Body of pancreas (tissue), 4 donors: ENCODE measurements around the gene BSND. TPM values are rescaled to one million over a fixed set of nuclear protein-coding genes. Genes with fewer than 3 reads are reported as not detected.

Experiments
- ATAC-seq: fragments of 150-250 bp; one replicate; pipeline ENCODE4 v1.9.1; 2016
- DNase-seq, 4 donors: peaks; one replicate each; pipeline ENCODE4 v3.0.0-alpha.2; 2019
- H3K27ac ChIP-seq, 4 donors: fragments of 200-600 bp; sonication (generic); 1 replicate in 3 of 4; 2 replicates in 1 of 4; pipeline versions ENCODE4 v1.5.1 to v1.6.1; 2016 to 2019; ENCODE audit warnings: mild to moderate bottlenecking in 1 of 4, mixed read lengths in 1 of 4, moderate library complexity in 1 of 4
- H3K27me3 ChIP-seq, 2 donors: fragments of 200-600 bp; sonication (generic); one replicate each; pipeline ENCODE4 v1.6.0; 2016; ENCODE audit warnings: mild to moderate bottlenecking in 1 of 2
- H3K36me3 ChIP-seq, 2 donors: fragments of 200-600 bp; sonication (generic); replicated peaks in 1 of 2; 2 replicates each; pipeline ENCODE4 v1.5.1; 2016; ENCODE audit warnings: low read depth in 2 of 2; ENCODE audit not compliant: insufficient read depth in 1 of 2
- H3K4me1 ChIP-seq: fragments of 200-600 bp; sonication (generic); one replicate; pipeline ENCODE4 v1.6.0; 2016
- H3K4me3 ChIP-seq, 2 donors: fragments of 200-600 bp; sonication (generic); 1 replicate in 1 of 2; 2 replicates in 1 of 2; pipeline ENCODE4 v1.5.1; 2016 to 2019
- H3K9me3 ChIP-seq, 3 donors: fragments of 200-600 bp; sonication (generic); 1 replicate in 2 of 3; 2 replicates in 1 of 3; pipeline ENCODE4 v1.5.1; 2016
- POLR2A ChIP-seq, 3 donors: fragments of 450-650 bp; IDR thresholded peaks; one replicate each; pipeline ENCODE4 v1.6.1; 2016; ENCODE audit warnings: antibody characterized with exemption in 3 of 3, mild to moderate bottlenecking in 2 of 3
- WGBS, 2 donors: methylation state at CpG; one replicate each; pipeline ENCODE4 v1.1.5; 2017; 5-methylcytosine and 5-hydroxymethylcytosine counted together
- intact Hi-C: fragments of 100-400 bp; cut with DNase I; formaldehyde crosslinking; loops from one replicate; pipeline ENCODE4 v1.15.1; 2023
- total RNA-seq, 2 donors: library from RNA; depleted of rRNA; stranded (reverse); fragments of >200 nt; gene quantifications; one replicate each; pipeline ENCODE4 v1.1.0, GENCODE V29; 2016
- TF ChIP-seq, protein P1 (sequence below), 7 experiments: fragments of 450-650 bp in 4 of 7; fragments of 200-600 bp in 3 of 7; sonication (generic) in 3 of 7; IDR thresholded peaks; one replicate each; pipeline ENCODE4 v1.5.1; 2016 to 2019; ENCODE audit warnings: antibody characterized with exemption in 7 of 7

Gene BSND
- total RNA-seq, 2 donors from 2014 or later: not detected

DNA sequence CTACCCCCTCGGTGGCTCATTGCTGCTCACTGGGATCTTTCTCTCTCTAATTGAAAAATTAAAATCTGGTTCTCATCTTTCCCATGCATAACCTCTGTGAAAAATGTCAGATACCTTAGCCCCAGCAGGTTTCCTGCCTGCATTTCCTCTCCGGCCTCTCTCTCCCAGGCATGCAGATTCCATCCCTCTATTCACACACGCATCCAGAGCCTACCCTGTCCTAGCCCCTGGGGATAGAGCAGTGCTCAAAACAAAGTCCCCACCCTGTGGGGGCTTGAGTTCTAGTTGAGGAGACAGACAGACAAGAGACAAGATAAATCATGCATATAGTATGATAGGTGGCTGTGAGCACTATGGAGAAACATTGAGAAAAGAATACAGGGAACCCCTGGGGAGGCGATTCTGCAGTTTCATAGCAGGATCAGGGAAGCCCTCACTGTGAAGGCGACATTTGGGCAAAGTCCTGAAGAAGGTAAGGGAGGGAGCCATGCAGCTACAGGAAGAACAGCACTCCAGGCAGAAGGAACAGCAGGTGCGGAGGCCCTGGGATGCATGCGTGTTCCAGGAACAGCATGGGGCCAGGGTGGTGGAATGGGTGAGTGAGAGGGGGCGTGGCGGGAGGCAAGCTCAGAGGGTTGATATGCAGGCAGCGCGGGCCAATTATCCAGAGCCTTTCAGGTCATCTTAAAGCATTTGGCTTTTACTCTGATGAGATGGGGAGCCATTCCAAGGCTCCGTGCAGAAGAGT lies 3.5 kb upstream of the BSND start:
- no peak for DNase-seq
- H3K27me3 ChIP-seq: peaks cover 0 to 9% of the 10 kb centered on the region in 2 donors
- WGBS, 2 donors: 59 to 66% methylated on average over 9 to 12 of the region's 12 CpGs
- no peak for ATAC-seq
- intact Hi-C loops: loop anchor here (5.0 kb wide), 1 partner anchor 43 kb away; no protein-coding TSS in a partner anchor
- H3K9me3 ChIP-seq: no peaks in the 10 kb centered on the region
- TF ChIP-seq, protein P1, sequence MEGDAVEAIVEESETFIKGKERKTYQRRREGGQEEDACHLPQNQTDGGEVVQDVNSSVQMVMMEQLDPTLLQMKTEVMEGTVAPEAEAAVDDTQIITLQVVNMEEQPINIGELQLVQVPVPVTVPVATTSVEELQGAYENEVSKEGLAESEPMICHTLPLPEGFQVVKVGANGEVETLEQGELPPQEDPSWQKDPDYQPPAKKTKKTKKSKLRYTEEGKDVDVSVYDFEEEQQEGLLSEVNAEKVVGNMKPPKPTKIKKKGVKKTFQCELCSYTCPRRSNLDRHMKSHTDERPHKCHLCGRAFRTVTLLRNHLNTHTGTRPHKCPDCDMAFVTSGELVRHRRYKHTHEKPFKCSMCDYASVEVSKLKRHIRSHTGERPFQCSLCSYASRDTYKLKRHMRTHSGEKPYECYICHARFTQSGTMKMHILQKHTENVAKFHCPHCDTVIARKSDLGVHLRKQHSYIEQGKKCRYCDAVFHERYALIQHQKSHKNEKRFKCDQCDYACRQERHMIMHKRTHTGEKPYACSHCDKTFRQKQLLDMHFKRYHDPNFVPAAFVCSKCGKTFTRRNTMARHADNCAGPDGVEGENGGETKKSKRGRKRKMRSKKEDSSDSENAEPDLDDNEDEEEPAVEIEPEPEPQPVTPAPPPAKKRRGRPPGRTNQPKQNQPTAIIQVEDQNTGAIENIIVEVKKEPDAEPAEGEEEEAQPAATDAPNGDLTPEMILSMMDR (IDR thresholded peaks at IDR 0.05): no peak
- TF ChIP-seq POLR2A (IDR thresholded peaks at IDR 0.05): no peak
- no peak overlapping the region for H3K4me3 ChIP-seq
- H3K27ac ChIP-seq: no peak overlapping the region
- peaks cover 11% of the 10 kb centered on the region for H3K4me1 ChIP-seq
- H3K36me3 ChIP-seq: no peaks in the 10 kb centered on the region

DNA sequence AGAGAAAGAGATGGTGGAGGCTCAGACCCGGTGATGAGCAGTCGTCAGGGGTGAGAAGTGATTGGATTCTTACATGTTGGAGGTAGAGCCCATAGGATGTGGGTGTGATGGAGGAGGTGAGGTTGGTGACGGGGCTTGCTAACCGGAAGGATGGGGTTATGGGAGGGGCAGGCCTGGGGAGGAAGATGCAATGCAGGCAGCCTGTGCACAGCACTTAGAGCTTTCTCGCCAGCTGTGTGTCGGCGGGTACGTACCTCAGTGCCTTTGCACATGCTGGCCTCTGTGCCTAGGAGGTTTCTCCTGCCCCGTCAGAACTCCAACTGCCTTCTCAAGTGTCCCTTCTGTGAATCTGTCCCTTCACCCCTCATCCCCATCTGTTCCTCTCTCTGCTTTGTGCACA lies 2.9 kb upstream of the BSND start:
- no peak for TF ChIP-seq POLR2A (IDR thresholded peaks at IDR 0.05)
- TF ChIP-seq, protein P1 (IDR thresholded peaks at IDR 0.05): no peak
- peaks cover 0 to 9% of the 10 kb centered on the region in 2 donors for H3K27me3 ChIP-seq
- intact Hi-C loops: loop anchor here (5.0 kb wide), 1 partner anchor 44 kb away; no protein-coding TSS in a partner anchor

DNA sequence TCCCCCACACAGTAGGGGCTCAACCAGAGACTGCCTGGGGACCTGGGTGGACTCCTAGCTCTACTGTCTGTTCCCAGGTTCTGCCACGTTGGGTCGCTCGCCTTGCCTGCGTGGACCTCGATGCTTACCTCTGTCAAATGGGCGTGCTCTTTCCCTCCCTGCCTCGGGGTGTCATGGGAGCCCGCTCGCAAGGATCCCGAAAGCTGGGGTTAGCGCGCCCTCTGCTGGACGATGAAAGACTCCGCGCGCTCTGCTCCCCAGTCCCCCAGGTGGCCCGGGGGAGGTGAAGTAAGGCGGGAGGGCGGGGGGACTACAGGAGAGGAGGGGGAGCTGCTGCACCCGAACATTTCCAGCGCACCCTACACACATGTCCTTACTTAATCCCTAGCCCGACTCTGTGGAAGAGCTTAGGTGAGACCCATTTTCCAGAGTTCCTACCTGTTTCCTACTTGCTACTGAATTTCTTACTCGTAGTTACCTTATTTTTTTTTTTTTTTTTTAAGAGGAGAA lies 2.3 kb upstream of the BSND start:
- H3K36me3 ChIP-seq: no peaks in the 10 kb centered on the region
- DNase-seq (peak; percentile 65 to 78 (median 76)), ATAC-seq (peak; percentile 78)
- no peak overlapping the region for H3K4me3 ChIP-seq
- peaks cover 0 to 9% of the 10 kb centered on the region in 2 donors for H3K27me3 ChIP-seq
- WGBS, 2 donors: 4 to 11% methylated on average over 16 to 23 of the region's 23 CpGs
- H3K4me1 ChIP-seq: peaks cover 11% of the 10 kb centered on the region
- no peaks in the 10 kb centered on the region for H3K9me3 ChIP-seq
- no peak overlapping the region for H3K27ac ChIP-seq
- intact Hi-C loops: loop anchor here (5.0 kb wide), 1 partner anchor 44 kb away; no protein-coding TSS in a partner anchor
- TF ChIP-seq, protein P1 (IDR thresholded peaks at IDR 0.05): peak; percentile 77 to 88 (median 82)
- no peak for TF ChIP-seq POLR2A (IDR thresholded peaks at IDR 0.05)

More for the DNA sequence above, 2.9 kb upstream of the BSND start:
- no peaks in the 10 kb centered on the region for H3K9me3 ChIP-seq
- no peak overlapping the region for H3K27ac ChIP-seq
- H3K4me3 ChIP-seq: no peak overlapping the region
- peaks cover 11% of the 10 kb centered on the region for H3K4me1 ChIP-seq
- H3K36me3 ChIP-seq: no peaks in the 10 kb centered on the region
- ATAC-seq (no peak), DNase-seq (no peak)
- 67 to 68% methylated on average over 9 of the region's 9 CpGs for WGBS, 2 donors

DNA sequence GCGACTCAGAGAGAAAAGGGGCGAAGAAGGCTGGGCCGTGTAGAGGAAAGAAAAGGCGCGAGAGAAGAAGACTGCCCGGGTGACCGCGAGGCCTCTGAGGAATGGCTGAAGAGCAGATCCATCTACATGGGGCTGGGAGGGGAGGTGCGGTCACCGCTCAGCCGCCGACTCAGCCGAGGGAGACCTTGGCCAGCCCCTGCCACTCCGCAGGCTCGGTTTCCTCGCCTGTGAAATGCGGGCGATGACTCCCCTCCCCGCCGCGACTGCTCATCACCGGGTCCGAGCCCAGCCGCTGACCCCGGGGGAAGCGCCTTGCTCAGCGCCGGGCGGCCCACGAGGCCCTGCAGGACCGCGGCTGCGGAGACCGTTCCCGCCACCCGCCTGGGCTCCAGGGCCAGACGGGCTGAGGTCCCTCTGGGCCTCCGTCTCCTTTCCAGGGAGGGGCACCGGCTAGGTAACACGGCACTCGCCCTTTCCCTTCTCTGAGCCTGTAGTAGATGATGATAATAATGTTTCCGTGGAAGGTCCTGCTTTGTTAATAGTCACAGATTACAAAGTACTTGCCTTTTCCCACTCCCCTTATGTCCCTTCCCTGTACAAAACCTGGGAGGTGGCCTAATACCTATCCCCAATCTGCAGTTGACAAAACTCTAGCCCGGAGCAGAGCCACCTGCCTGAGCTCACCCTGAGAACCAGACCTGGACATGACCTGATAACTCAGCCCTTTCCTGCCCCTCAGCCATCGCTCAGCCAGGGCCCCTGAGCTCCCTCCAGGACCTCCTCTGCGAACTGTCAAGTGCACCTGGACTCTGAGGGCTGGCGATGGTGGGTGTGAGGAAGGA lies 1.6 kb upstream of the BSND start:
- H3K27me3 ChIP-seq: peaks cover 0 to 9% of the 10 kb centered on the region in 2 donors
- H3K36me3 ChIP-seq: no peaks in the 10 kb centered on the region
- H3K4me3 ChIP-seq: no peak overlapping the region
- H3K27ac ChIP-seq: no peak overlapping the region
- 15 to 18% methylated on average over 25 to 46 of the region's 46 CpGs for WGBS, 2 donors
- ATAC-seq (peak; percentile 50), DNase-seq (no peak)
- no peaks in the 10 kb centered on the region for H3K9me3 ChIP-seq
- intact Hi-C loops: loop anchor here (5.0 kb wide), 1 partner anchor 45 kb away; no protein-coding TSS in a partner anchor
- no peak for TF ChIP-seq POLR2A (IDR thresholded peaks at IDR 0.05)
- TF ChIP-seq, protein P1 (IDR thresholded peaks at IDR 0.05): no peak
- peaks cover 11% of the 10 kb centered on the region for H3K4me1 ChIP-seq
